K562 (cell line): ENCODE measurements around the gene CUTA. TPM values are rescaled to one million over a fixed set of nuclear protein-coding genes. Genes with fewer than 3 reads are reported as not detected.

ENCODE experiments used
- BDP1 ChIP-seq: IDR thresholded peaks from 3 replicates; pipeline ENCODE4 v1.6.1; 2011; ENCODE audit not compliant: insufficient read length, insufficient read depth
- CHD2 ChIP-seq: IDR thresholded peaks from 2 replicates; pipeline ENCODE4 v1.6.1; 2011; ENCODE audit warnings: low read depth, low read length
- FUS ChIP-seq: fragments of 200-400 bp; formaldehyde crosslinking; optimal IDR thresholded peaks from 2 replicates; pipeline ENCODE3; 2017; ENCODE audit warnings: low read depth, low read length
- HDAC1 ChIP-seq, 2 experiments: fragments of 450-650 bp; IDR thresholded peaks; 2 replicates each; pipeline ENCODE4 v1.6.1; 2016 to 2017; ENCODE audit warnings: inconsistent platforms in 1 of 2, mild to moderate bottlenecking in 1 of 2, moderate library complexity in 1 of 2
- HNRNPUL1 ChIP-seq: fragments of 200-400 bp; formaldehyde crosslinking; IDR thresholded peaks from 2 replicates; pipeline ENCODE4 v1.6.1; 2017; ENCODE audit warnings: low read length
- KLF16 ChIP-seq: IDR thresholded peaks from 2 replicates; pipeline ENCODE4 v1.6.1; 2016; ENCODE audit warnings: antibody characterized with exemption
- MAFG ChIP-seq: fragments of 450-650 bp; conservative IDR thresholded peaks from 2 replicates; pipeline ENCODE4 v1.6.1; 2016; ENCODE audit warnings: missing genetic modification characterization, missing compliant biosample characterization
- NRF1 ChIP-seq, 2 experiments: fragments of 450-650 bp; IDR thresholded peaks in 1 of 2; conservative IDR thresholded peaks in 1 of 2; 2 replicates each; pipeline ENCODE4 v1.6.1; 2014; ENCODE audit warnings: mild to moderate bottlenecking in 2 of 2
- PCBP2 ChIP-seq: fragments of 200-400 bp; formaldehyde crosslinking; IDR thresholded peaks from 2 replicates; pipeline ENCODE4 v1.6.1; 2018; ENCODE audit warnings: low read length, low read depth, mild to moderate bottlenecking, moderate library complexity; ENCODE audit not compliant: poor library complexity, severe bottlenecking
- POLR2A ChIP-seq: fragments of 450-650 bp; conservative IDR thresholded peaks from 2 replicates; pipeline ENCODE4 v1.6.1; 2016
- PRPF4 ChIP-seq: fragments of 200-400 bp; formaldehyde crosslinking; IDR thresholded peaks from one replicate; pipeline ENCODE4 v1.6.1; 2017; ENCODE audit warnings: low read length, low read depth, mild to moderate bottlenecking; ENCODE audit not compliant: insufficient read depth, poor library complexity, severe bottlenecking
- PYGO2 ChIP-seq: fragments of 450-650 bp; IDR thresholded peaks from 2 replicates; pipeline ENCODE4 v1.6.1; 2016; ENCODE audit warnings: mild to moderate bottlenecking, missing genetic modification characterization, moderate library complexity, missing compliant biosample characterization
- SMAD2 ChIP-seq: fragments of 150-350 bp; IDR thresholded peaks from 2 replicates; pipeline ENCODE4 v1.6.1; 2014; ENCODE audit warnings: low read depth, mild to moderate bottlenecking, low read length
- TBL1XR1 ChIP-seq, 2 experiments: IDR thresholded peaks; 2 replicates each; pipeline ENCODE4 v1.6.1; 2012; ENCODE audit warnings: improper control_type of control experiment in 2 of 2, low read length in 2 of 2, mild to moderate bottlenecking in 1 of 2
- TGIF2 ChIP-seq: sonication (generic); formaldehyde crosslinking; IDR thresholded peaks from 2 replicates; pipeline ENCODE4 v1.8.1; 2022; ENCODE audit warnings: mild to moderate bottlenecking, missing genetic modification reagents, moderate library complexity
- THRAP3 ChIP-seq: fragments of 450-650 bp; IDR thresholded peaks from 2 replicates; pipeline ENCODE4 v1.6.1; 2016; ENCODE audit warnings: mild to moderate bottlenecking, inconsistent platforms, borderline replicate concordance
- USF2 ChIP-seq: sonication (generic); formaldehyde crosslinking; IDR thresholded peaks from 2 replicates; pipeline ENCODE4 v1.5.0; 2020; ENCODE audit warnings: missing genetic modification reagents
- XRCC3 ChIP-seq: fragments of 450-650 bp; IDR thresholded peaks from 2 replicates; pipeline ENCODE4 v1.6.1; 2017; ENCODE audit warnings: mild to moderate bottlenecking, moderate library complexity
- ZC3H4 ChIP-seq: sonication (generic); formaldehyde crosslinking; IDR thresholded peaks from 2 replicates; pipeline ENCODE4 v1.9.0; 2021; ENCODE audit warnings: missing genetic modification reagents, borderline replicate concordance
- ZC3H8 ChIP-seq: fragments of 450-650 bp; IDR thresholded peaks from 2 replicates; pipeline ENCODE4 v1.6.1; 2017
- ZEB2 ChIP-seq: fragments of 450-650 bp; IDR thresholded peaks from 2 replicates; pipeline ENCODE4 v1.6.1; 2016
- ZFP30 ChIP-seq: fragments of 250-450 bp; sonication (Bioruptor Pico); IDR thresholded peaks from 2 replicates; pipeline ENCODE4 v1.8.0; 2022; ENCODE audit warnings: moderate library complexity, mild to moderate bottlenecking, inconsistent platforms, borderline replicate concordance
- ZNF134 ChIP-seq: fragments of 250-450 bp; sonication (Bioruptor Pico); conservative IDR thresholded peaks from 2 replicates; pipeline ENCODE4 v1.4.0; 2020
- ZNF280A ChIP-seq: fragments of 450-650 bp; IDR thresholded peaks from 2 replicates; pipeline ENCODE4 v1.6.1; 2018; ENCODE audit warnings: mild to moderate bottlenecking, low read depth; ENCODE audit not compliant: partially characterized antibody
- ZNF507 ChIP-seq: conservative IDR thresholded peaks from 2 replicates; pipeline ENCODE4 v1.6.1; 2017; ENCODE audit warnings: missing genetic modification characterization, missing compliant biosample characterization
- polyA plus RNA-seq, 8 experiments: library from polyadenylated mRNA; depleted of rRNA in 4 of 8; stranded (reverse) in 5 of 8; unstranded in 3 of 8; fragments of >200 nt; fragmentation: Nextera tagmentation in 2 of 8; fragmentation: Illumina TruSeq in 1 of 8; extraction: Ambion mirVana in 2 of 8; extraction: Trizol in 1 of 8; gene quantifications; 2 replicates each; pipeline versions ENCODE4 v1.2.1 to v1.2.3, GENCODE V29; 2011 to 2014; ENCODE audit warnings: inconsistent platforms in 1 of 8, missing spikeins in 1 of 8
- total RNA-seq, 7 experiments: library from RNA; depleted of rRNA in 6 of 7; stranded (reverse); fragments of >200 nt in 6 of 7; fragmentation: Illumina TruSeq in 2 of 7; extraction: Trizol in 2 of 7; gene quantifications; 2 replicates each; pipeline versions ENCODE4 v1.2.1 to v1.2.3, GENCODE V29; 2011 to 2021; ENCODE audit warnings: low replicate concordance in 1 of 7
- TF ChIP-seq, protein P1 (sequence below): fragments of 450-650 bp; IDR thresholded peaks from 2 replicates; pipeline ENCODE4 v1.6.1; 2016; ENCODE audit warnings: antibody characterized with exemption
- TF ChIP-seq, protein P2 (sequence below): sonication (generic); formaldehyde crosslinking; IDR thresholded peaks from 2 replicates; pipeline ENCODE4 v1.8.0; 2023; ENCODE audit warnings: mild to moderate bottlenecking, missing genetic modification reagents

The CUTA gene
- total and polyA plus RNA-seq, 9 of the 15 experiments (the other 6 are each of a cell fraction or from before 2014, with no cell fraction given) = 166 to 682 (median 310) TPM

DNA sequence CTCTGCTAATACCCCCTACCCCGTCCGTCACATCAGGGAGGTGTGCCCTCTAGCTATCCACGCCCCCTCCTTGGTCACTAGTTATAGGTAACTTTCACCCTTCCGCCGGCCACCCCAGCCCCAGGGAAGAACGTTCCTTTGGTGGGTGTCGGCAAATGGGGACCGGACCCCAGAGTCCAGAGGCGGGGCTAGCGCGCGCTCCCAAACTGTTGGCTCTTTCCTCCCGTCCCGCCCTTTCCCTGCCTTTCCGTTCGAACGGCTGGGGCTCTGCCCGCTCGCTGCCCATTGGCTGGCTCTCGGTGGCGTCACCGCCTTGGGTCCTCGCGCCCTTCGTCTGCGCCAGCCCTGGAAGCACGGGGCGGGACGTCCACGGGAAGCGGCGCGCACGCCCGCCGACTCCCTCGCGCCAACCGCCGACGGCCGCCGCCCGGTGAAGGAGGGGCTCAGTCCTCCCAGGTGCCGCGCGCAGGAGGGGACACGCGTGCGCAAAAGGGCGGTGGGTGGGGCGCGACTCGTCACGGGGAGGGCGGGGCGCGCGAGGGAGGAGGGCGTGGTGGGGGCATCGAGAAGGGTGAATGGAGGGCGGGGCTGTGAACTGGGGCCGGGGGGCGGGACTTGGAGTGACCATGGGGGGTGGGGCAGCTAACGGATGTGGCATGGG is 7.7 kb downstream of the CUTA start (continued):
- TF ChIP-seq ZNF280A = no peak
- no peak for TF ChIP-seq KLF16
- TF ChIP-seq PRPF4 = no peak
- TF ChIP-seq BDP1 = no peak
- TF ChIP-seq USF2 (CRISPR knock-in tag) = no peak
- TF ChIP-seq, protein P1, sequence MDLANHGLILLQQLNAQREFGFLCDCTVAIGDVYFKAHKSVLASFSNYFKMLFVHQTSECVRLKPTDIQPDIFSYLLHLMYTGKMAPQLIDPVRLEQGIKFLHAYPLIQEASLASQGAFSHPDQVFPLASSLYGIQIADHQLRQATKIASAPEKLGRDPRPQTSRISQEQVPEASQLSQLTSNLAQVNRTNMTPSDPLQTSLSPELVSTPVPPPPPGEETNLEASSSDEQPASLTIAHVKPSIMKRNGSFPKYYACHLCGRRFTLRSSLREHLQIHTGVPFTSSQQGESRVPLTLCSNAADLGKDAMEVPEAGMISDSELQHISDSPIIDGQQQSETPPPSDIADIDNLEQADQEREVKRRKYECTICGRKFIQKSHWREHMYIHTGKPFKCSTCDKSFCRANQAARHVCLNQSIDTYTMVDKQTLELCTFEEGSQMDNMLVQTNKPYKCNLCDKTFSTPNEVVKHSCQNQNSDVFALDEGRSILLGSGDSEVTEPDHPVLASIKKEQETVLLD = peak; percentile 66
- TF ChIP-seq ZC3H8 = no peak
- TF ChIP-seq, protein P2, sequence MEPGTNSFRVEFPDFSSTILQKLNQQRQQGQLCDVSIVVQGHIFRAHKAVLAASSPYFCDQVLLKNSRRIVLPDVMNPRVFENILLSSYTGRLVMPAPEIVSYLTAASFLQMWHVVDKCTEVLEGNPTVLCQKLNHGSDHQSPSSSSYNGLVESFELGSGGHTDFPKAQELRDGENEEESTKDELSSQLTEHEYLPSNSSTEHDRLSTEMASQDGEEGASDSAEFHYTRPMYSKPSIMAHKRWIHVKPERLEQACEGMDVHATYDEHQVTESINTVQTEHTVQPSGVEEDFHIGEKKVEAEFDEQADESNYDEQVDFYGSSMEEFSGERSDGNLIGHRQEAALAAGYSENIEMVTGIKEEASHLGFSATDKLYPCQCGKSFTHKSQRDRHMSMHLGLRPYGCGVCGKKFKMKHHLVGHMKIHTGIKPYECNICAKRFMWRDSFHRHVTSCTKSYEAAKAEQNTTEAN (CRISPR knock-in tag) = no peak
- peak in 1 of 2 experiments; percentile 54; a peak in 3 of 4 replicates for TF ChIP-seq TBL1XR1 (IDR thresholded peaks at IDR 0.05; ENCODE audit: low read length in 2 of 2)
- TF ChIP-seq PCBP2 = no peak
- TF ChIP-seq TGIF2 (CRISPR knock-in tag) = no peak; the same call in 1 of the 2 replicates
- peak in 1 of 2 experiments; percentile 66; a peak in 1 of 4 replicates for TF ChIP-seq HDAC1 (IDR thresholded peaks at IDR 0.05)
- TF ChIP-seq THRAP3 = no peak
- peak; percentile 72 for TF ChIP-seq FUS
- no peak for TF ChIP-seq SMAD2
- TF ChIP-seq ZNF507 (tag) = no peak
- peak; percentile 94 to 95 for TF ChIP-seq NRF1 (conservative IDR thresholded peaks at IDR 0.05 in 1 of 2, IDR thresholded peaks at IDR 0.05 in 1 of 2)
- TF ChIP-seq PYGO2 (tag) = no peak
- peak; percentile 57 for TF ChIP-seq CHD2
- TF ChIP-seq ZFP30 (CRISPR knock-in tag) = no peak
- TF ChIP-seq XRCC3 = no peak
- no peak for TF ChIP-seq ZEB2
- TF ChIP-seq ZC3H4 (CRISPR knock-in tag) = no peak
- TF ChIP-seq MAFG = no peak
- TF ChIP-seq POLR2A = peak; percentile 90
- TF ChIP-seq ZNF134 (CRISPR knock-in tag) = no peak
- no peak for TF ChIP-seq HNRNPUL1
